Neural progenitor cell (in vitro differentiated cells): ENCODE results near the gene CTU2.

Experiments
- EZH2 ChIP-seq: fragments of 200-600 bp; sonication (generic); IDR thresholded peaks from 2 replicates; pipeline ENCODE4 v1.6.1; 2017; ENCODE audit warnings: antibody characterized with exemption, mild to moderate bottlenecking, moderate library complexity
- TF ChIP-seq, protein P1 (sequence below): fragments of 200-600 bp; sonication (generic); IDR thresholded peaks from 2 replicates; pipeline ENCODE4 v1.5.1; 2017; ENCODE audit warnings: antibody characterized with exemption, mild to moderate bottlenecking

DNA sequence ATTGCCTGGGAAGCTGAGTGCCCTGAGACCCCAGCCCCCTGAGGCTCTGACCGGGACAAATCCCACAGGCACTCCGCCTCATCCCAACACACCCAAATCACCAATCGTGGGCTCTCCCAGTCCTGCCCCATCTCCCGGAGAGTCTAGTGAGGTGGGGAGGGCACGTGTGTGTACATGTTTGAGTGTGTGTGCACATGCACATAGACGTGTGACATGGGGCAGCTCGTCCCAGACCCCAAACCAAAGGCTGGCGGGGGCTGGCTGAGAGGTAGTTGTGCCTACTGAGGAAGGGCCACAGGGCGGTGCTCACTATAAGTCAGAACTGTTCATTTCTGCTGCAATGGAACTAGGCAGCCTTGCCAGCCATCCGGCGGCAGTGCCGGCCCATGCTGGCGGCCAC, 28.6 kb upstream of the CTU2 start:
- TF ChIP-seq EZH2 = no peak
- TF ChIP-seq, protein P1, sequence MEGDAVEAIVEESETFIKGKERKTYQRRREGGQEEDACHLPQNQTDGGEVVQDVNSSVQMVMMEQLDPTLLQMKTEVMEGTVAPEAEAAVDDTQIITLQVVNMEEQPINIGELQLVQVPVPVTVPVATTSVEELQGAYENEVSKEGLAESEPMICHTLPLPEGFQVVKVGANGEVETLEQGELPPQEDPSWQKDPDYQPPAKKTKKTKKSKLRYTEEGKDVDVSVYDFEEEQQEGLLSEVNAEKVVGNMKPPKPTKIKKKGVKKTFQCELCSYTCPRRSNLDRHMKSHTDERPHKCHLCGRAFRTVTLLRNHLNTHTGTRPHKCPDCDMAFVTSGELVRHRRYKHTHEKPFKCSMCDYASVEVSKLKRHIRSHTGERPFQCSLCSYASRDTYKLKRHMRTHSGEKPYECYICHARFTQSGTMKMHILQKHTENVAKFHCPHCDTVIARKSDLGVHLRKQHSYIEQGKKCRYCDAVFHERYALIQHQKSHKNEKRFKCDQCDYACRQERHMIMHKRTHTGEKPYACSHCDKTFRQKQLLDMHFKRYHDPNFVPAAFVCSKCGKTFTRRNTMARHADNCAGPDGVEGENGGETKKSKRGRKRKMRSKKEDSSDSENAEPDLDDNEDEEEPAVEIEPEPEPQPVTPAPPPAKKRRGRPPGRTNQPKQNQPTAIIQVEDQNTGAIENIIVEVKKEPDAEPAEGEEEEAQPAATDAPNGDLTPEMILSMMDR = no peak
